Posterior vena cava (tissue), 2 donors: Measurements from ENCODE around the gene SIM2. TPM values are rescaled to one million over a fixed set of nuclear protein-coding genes. Genes with fewer than 3 reads are reported as not detected.
A peak's percentile ranks its signal among the peaks of the same experiment; 100 is the strongest.

Experiments
- DNase-seq: peaks from one replicate; pipeline ENCODE4 v3.0.0-alpha.2; 2020; ENCODE audit warnings: low spot score
- intact Hi-C, 2 donors: fragments of 100-400 bp; cut with DNase I; formaldehyde crosslinking; loops; one replicate each; pipeline versions ENCODE4 v1.14.1 to v1.14.2; 2022 to 2023
- total RNA-seq, 2 donors: library from RNA; stranded (reverse); fragmentation: NEBNext Ultra II Directional; extraction: Animal tissue kit (Norgen Biotek cat#: 25700); gene quantifications; one replicate each; pipeline ENCODE4 v1.2.1, GENCODE V29; 2021
- donor health status: DM: yes; HTN: yes; CAD: no.
- donor health status: DM: yes; HTN: yes; CAD: no.

SIM2 gene
- total RNA-seq, 2 donors from 2014 or later, result not detected

- intact Hi-C loops, result no loop called here
- peak; percentile 70 for DNase-seq
Observed at GRCh38 chr21:36706951-36707762, 8.2 kb downstream of the SIM2 start.

GRCh38 chr21:36707763-36708285 is 8.9 kb downstream of the SIM2 start:
- intact Hi-C loops, result no loop called here
- DNase-seq, result peak; percentile 67

- DNase-seq, result peak; percentile 72
- intact Hi-C loops, result no loop called here
Observed at GRCh38 chr21:36708286-36709029, 9.5 kb downstream of the SIM2 start.

GRCh38 chr21:36709030-36709867 is 10.3 kb downstream of the SIM2 start:
- intact Hi-C loops, result no loop called here
- peak; percentile 66 for DNase-seq

GRCh38 chr21:36709868-36710728 is 11.2 kb downstream of the SIM2 start:
- DNase-seq, result peak; percentile 78
- intact Hi-C loops, result no loop called here

- DNase-seq, result no peak
Observed at GRCh38 chr21:36710729-36711048, 11.8 kb downstream of the SIM2 start.

GRCh38 chr21:36713746-36714145 is 14.8 kb downstream of the SIM2 start:
- no peak for DNase-seq
- intact Hi-C loops, result no loop called here

More at GRCh38 chr21:36710729-36711048, 11.8 kb downstream of the SIM2 start:
- intact Hi-C loops, result no loop called here

GRCh38 chr21:36716387-36716786 is 17.5 kb downstream of the SIM2 start:
- DNase-seq, result no peak
- intact Hi-C loops, result no loop called here

GRCh38 chr21:36716836-36717235 is 17.9 kb downstream of the SIM2 start:
- intact Hi-C loops, result no loop called here
- no peak for DNase-seq

- intact Hi-C loops, result no loop called here
- no peak for DNase-seq
Observed at GRCh38 chr21:36717976-36718375, 19.1 kb downstream of the SIM2 start.

- DNase-seq, result peak; percentile 72
- intact Hi-C loops, result no loop called here
Observed at GRCh38 chr21:36718951-36719501, 20.1 kb downstream of the SIM2 start.

GRCh38 chr21:36719614-36720013 is 20.7 kb downstream of the SIM2 start:
- intact Hi-C loops, result no loop called here
- DNase-seq, result peak; percentile 43

GRCh38 chr21:36721817-36722216 is 22.9 kb downstream of the SIM2 start:
- DNase-seq, result no peak
- intact Hi-C loops, result no loop called here

GRCh38 chr21:36722370-36723368 is 23.8 kb downstream of the SIM2 start:
- DNase-seq, result peak; percentile 63
- intact Hi-C loops, result no loop called here

- DNase-seq, result peak; percentile 76
- intact Hi-C loops, result no loop called here
Observed at GRCh38 chr21:36723371-36723881, 24.5 kb downstream of the SIM2 start.

GRCh38 chr21:36724660-36725059 is 25.7 kb downstream of the SIM2 start:
- DNase-seq, result no peak
- intact Hi-C loops, result no loop called here

- peak; percentile 66 for DNase-seq
- intact Hi-C loops, result no loop called here
Observed at GRCh38 chr21:36725793-36726386, 27.0 kb downstream of the SIM2 start.
